NCI-H446 treated with DMSO at 0.1 percent for 48 hours (cell line): Measurements from ENCODE around the gene KRT7.

Experiments used
- DNase-seq: peaks from one replicate; lab custom pipeline; 2025; lab: John Stamatoyannopoulos, UW

The KRT7 gene

GRCh38 chr12:52211716-52212585 lies 21.1 kb upstream of the KRT7 start:
- no peak for DNase-seq

GRCh38 chr12:52212701-52213563 lies 20.1 kb upstream of the KRT7 start:
- DNase-seq, result no peak

GRCh38 chr12:52213564-52214420 lies 19.3 kb upstream of the KRT7 start:
- no peak for DNase-seq

GRCh38 chr12:52214421-52214802 lies 18.6 kb upstream of the KRT7 start:
- DNase-seq, result no peak

- DNase-seq, result no peak
Observed at GRCh38 chr12:52215587-52216031, 17.4 kb upstream of the KRT7 start.

GRCh38 chr12:52216100-52216499 lies 16.9 kb upstream of the KRT7 start:
- no peak for DNase-seq

GRCh38 chr12:52216807-52217206 lies 16.2 kb upstream of the KRT7 start:
- DNase-seq, result no peak

- DNase-seq, result no peak
Observed at GRCh38 chr12:52217223-52217622, 15.8 kb upstream of the KRT7 start.

GRCh38 chr12:52218001-52218400 lies 15.0 kb upstream of the KRT7 start:
- no peak for DNase-seq

- no peak for DNase-seq
Observed at GRCh38 chr12:52220477-52220876, 12.6 kb upstream of the KRT7 start.

- no peak for DNase-seq
Observed at GRCh38 chr12:52221070-52221781, 11.8 kb upstream of the KRT7 start.

- DNase-seq, result no peak
Observed at GRCh38 chr12:52221912-52222457, 11.1 kb upstream of the KRT7 start.

- no peak for DNase-seq
Observed at GRCh38 chr12:52222692-52223091, 10.4 kb upstream of the KRT7 start.

- DNase-seq, result no peak
Observed at GRCh38 chr12:52223406-52224039, 9.5 kb upstream of the KRT7 start.

- no peak for DNase-seq
Observed at GRCh38 chr12:52224151-52224550, 8.9 kb upstream of the KRT7 start.

GRCh38 chr12:52225752-52226151 lies 7.3 kb upstream of the KRT7 start:
- no peak for DNase-seq

GRCh38 chr12:52226446-52226845 lies 6.6 kb upstream of the KRT7 start:
- no peak for DNase-seq

GRCh38 chr12:52227606-52228166 lies 5.4 kb upstream of the KRT7 start:
- DNase-seq, result no peak

GRCh38 chr12:52228366-52228765 lies 4.7 kb upstream of the KRT7 start:
- no peak for DNase-seq

GRCh38 chr12:52228931-52229330 lies 4.1 kb upstream of the KRT7 start:
- DNase-seq, result no peak
